Activated T-helper 1 cell treated with anti-CD3 and anti-CD28 coated beads, Interleukin-2, amount 50 U/mL, for 16 hours (primary cell): ENCODE results near the gene ALDH1L1.

Source experiments
- DNase-seq, 2 donors: peaks; one replicate each; pipeline ENCODE4 v3.0.0-alpha.2; 2020; ENCODE audit warnings: low read depth in 1 of 2, low spot score in 1 of 2

Gene ALDH1L1

GRCh38 chr3:126154391-126155279, 25.8 kb downstream of the ALDH1L1 start:
- no peak for DNase-seq

GRCh38 chr3:126153695-126154360, 26.6 kb downstream of the ALDH1L1 start:
- no peak for DNase-seq

- DNase-seq = no peak
These were observed 27.3 kb downstream of the ALDH1L1 start for GRCh38 chr3:126152901-126153694.

- no peak for DNase-seq
These were observed 27.9 kb downstream of the ALDH1L1 start for GRCh38 chr3:126152458-126152857.

GRCh38 chr3:126151562-126152302, 28.7 kb downstream of the ALDH1L1 start:
- DNase-seq = no peak

GRCh38 chr3:126149960-126150515, 30.3 kb downstream of the ALDH1L1 start:
- DNase-seq = no peak

GRCh38 chr3:126149256-126149902, 31.0 kb downstream of the ALDH1L1 start:
- DNase-seq = no peak

- no peak for DNase-seq
These were observed 32.3 kb downstream of the ALDH1L1 start for GRCh38 chr3:126147932-126148683.

- DNase-seq = no peak
These were observed 33.0 kb downstream of the ALDH1L1 start for GRCh38 chr3:126147147-126147931.

GRCh38 chr3:126146525-126147146, 33.8 kb downstream of the ALDH1L1 start:
- DNase-seq = no peak

GRCh38 chr3:126146034-126146433, 34.4 kb downstream of the ALDH1L1 start:
- DNase-seq = no peak

- no peak for DNase-seq
These were observed 37.7 kb downstream of the ALDH1L1 start for GRCh38 chr3:126142652-126143051.

GRCh38 chr3:126137490-126138130, 42.8 kb downstream of the ALDH1L1 start:
- DNase-seq = no peak

- no peak for DNase-seq
These were observed 43.8 kb downstream of the ALDH1L1 start for GRCh38 chr3:126136428-126137220.

GRCh38 chr3:126135406-126136076, 44.8 kb downstream of the ALDH1L1 start:
- no peak for DNase-seq

- DNase-seq = no peak
These were observed 45.3 kb downstream of the ALDH1L1 start for GRCh38 chr3:126135071-126135405.
